GM19438 (cell line): ENCODE results near the gene ACTL8.

ENCODE experiments used
- ATAC-seq: cut with Tn5 transposase; IDR thresholded peaks from one replicate; pipeline ENCODE4 v1.9.1; 2021; ENCODE audit warnings: low read depth; ENCODE audit not compliant: unreplicated experiment

The ACTL8 gene

DNA sequence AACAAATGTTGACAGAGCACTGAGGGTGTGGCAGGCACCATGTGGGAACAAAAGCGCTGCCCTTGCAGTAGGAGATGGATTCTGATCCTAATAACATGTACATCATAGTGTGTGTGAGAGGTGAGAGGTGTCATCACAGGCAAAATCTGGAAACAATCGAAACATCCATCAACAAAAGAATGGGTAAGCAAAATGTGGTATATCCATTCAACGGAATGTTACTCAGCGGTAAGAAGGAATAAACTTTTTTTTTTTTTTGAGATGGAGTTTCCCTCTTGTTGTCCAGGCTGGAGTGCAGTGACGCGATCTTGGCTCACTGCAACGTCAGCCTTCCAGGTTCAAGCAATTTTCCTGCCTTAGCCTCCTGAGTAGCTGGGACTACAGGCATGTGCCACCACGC lies 112.3 kb downstream of the ACTL8 start:
- ATAC-seq: no peak

- ATAC-seq: no peak
Observed at GRCh38 chr1:17869815-17870214, 114.7 kb downstream of the ACTL8 start.

- no peak for ATAC-seq
Observed at GRCh38 chr1:17870679-17871078, 115.5 kb downstream of the ACTL8 start.

- ATAC-seq: no peak
Observed at GRCh38 chr1:17873007-17873675, 118.0 kb downstream of the ACTL8 start.

GRCh38 chr1:17874231-17874630 lies 119.1 kb downstream of the ACTL8 start:
- ATAC-seq: no peak

GRCh38 chr1:17874710-17875109 lies 119.6 kb downstream of the ACTL8 start:
- no peak for ATAC-seq

- ATAC-seq: no peak
Observed at GRCh38 chr1:17875171-17875881, 120.2 kb downstream of the ACTL8 start.

GRCh38 chr1:17875882-17876280 lies 120.7 kb downstream of the ACTL8 start:
- ATAC-seq: no peak
